Measurements from ENCODE around the gene BHLHE41. TPM values are rescaled to one million over a fixed set of nuclear protein-coding genes. Genes with fewer than 3 reads are reported as not detected.

The BHLHE41 gene
- total and polyA plus RNA-seq, 2 experiments from 2014 or later, result 0.24 to 0.46 TPM

DNA sequence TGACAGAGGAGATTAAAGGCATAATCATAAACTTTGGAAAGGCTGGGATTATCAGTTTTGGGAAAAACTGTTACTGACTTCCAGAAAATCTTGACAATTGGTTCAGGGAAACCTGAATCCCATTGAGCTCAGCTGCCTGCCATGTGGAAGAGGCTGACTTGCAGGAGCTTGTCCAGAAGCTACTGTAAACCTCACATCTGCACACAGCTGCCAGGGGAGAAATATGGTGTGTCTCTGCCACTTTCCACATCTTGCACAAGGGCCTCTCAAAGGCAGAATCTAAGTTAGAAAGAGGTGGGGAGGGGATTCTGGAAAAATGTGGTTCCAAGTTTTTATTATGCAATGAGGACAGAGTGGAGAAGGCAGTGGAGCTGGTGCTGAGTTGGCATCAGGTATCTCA, 8.7 kb upstream of the BHLHE41 start:
- Histone ChIP-seq H3K4me1 (ENCODE audit: low read depth) (no peaks in the 10 kb centered on the region), H3K27ac (no peak overlapping the region), H3K4me3 (no peak overlapping the region), H3K9me3 (ENCODE audit: low read depth) (no peaks in the 10 kb centered on the region), H3K27me3 (peaks cover 60% of the 10 kb centered on the region), H3K36me3 (no peaks in the 10 kb centered on the region)
- no peak for DNase-seq (ENCODE audit: low read depth in 1 of 2, low spot score in 1 of 2)
- TF ChIP-seq, protein P1, sequence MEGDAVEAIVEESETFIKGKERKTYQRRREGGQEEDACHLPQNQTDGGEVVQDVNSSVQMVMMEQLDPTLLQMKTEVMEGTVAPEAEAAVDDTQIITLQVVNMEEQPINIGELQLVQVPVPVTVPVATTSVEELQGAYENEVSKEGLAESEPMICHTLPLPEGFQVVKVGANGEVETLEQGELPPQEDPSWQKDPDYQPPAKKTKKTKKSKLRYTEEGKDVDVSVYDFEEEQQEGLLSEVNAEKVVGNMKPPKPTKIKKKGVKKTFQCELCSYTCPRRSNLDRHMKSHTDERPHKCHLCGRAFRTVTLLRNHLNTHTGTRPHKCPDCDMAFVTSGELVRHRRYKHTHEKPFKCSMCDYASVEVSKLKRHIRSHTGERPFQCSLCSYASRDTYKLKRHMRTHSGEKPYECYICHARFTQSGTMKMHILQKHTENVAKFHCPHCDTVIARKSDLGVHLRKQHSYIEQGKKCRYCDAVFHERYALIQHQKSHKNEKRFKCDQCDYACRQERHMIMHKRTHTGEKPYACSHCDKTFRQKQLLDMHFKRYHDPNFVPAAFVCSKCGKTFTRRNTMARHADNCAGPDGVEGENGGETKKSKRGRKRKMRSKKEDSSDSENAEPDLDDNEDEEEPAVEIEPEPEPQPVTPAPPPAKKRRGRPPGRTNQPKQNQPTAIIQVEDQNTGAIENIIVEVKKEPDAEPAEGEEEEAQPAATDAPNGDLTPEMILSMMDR (IDR thresholded peaks at IDR 0.05; ENCODE audit: low read depth, low read length), result no peak

DNA sequence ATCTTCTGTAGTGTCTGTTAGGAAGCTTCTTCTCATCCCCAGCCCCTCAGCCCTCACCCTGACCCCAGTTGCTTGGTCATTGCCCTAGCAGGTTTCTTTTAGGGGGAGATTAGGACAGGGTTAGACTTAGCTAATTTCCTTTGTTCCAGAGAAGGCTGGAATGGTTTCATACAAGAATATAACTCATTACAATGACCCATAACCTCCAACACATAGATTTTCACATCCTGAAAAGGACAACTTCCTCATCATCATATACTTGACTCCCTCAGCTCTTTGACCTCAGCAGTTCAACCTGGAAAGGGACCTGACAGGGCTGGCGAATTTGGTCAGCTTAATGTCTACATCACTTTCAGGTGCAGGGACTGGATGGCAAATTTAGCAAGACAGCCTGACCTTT, 8.0 kb upstream of the BHLHE41 start:
- TF ChIP-seq, protein P1 (IDR thresholded peaks at IDR 0.05; ENCODE audit: low read depth, low read length), result no peak
- H3K4me1 ChIP-seq (ENCODE audit: low read depth), result no peaks in the 10 kb centered on the region
- H3K9me3 ChIP-seq (ENCODE audit: low read depth), result no peaks in the 10 kb centered on the region
- H3K36me3 ChIP-seq, result no peaks in the 10 kb centered on the region
- H3K27ac ChIP-seq, result no peak overlapping the region
- no peak overlapping the region for H3K4me3 ChIP-seq
- peaks cover 66% of the 10 kb centered on the region for H3K27me3 ChIP-seq
- no peak for DNase-seq (ENCODE audit: low read depth in 1 of 2, low spot score in 1 of 2)

DNA sequence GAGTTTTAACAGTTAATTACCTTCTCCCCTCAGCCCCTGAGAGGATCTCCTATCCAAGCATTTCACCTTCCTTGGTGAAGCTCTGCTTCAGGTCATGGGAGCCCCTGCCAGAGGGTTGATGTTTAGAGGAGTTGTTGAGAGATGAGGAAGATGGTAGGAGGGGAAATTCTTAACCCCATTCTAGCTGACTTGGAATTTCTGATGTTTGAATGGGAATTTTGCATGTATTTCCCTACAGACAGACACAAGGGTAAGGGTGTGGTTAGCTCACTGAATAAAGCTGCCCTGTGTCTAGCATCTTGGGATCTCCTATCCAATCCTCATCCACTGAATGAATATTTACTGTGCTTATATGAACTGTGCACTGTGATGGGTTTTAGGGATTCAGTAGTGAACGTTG, 7.1 kb upstream of the BHLHE41 start:
- Histone ChIP-seq H3K36me3 (no peaks in the 10 kb centered on the region), H3K4me1 (ENCODE audit: low read depth) (no peaks in the 10 kb centered on the region), H3K27me3 (peaks cover 76% of the 10 kb centered on the region), H3K4me3 (no peak overlapping the region), H3K9me3 (ENCODE audit: low read depth) (no peaks in the 10 kb centered on the region), H3K27ac (no peak overlapping the region)
- TF ChIP-seq, protein P1 (IDR thresholded peaks at IDR 0.05; ENCODE audit: low read depth, low read length), result no peak
- DNase-seq (ENCODE audit: low read depth in 1 of 2, low spot score in 1 of 2), result no peak

DNA sequence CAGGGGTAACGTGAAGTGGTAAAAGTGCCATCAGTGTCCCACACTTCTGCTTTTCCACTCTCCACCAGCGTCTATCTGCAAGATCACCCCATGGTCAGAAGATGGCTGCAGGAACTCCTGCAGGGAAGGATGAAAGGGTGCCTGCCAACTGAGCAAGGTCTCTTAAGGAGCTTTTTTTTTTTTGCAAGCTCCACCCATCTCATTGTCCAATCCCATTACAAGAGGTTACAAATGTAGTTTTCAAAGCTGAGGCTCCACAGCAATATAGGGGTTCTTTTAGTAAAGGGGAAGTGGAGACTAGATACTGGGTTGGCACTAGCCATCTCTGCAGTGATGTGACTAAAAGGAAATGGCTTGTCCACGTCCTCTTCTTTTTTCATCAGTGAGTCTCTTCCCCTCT, 5.9 kb upstream of the BHLHE41 start:
- DNase-seq (ENCODE audit: low read depth in 1 of 2, low spot score in 1 of 2), result no peak
- peaks cover 81% of the 10 kb centered on the region for H3K27me3 ChIP-seq
- TF ChIP-seq, protein P1 (IDR thresholded peaks at IDR 0.05; ENCODE audit: low read depth, low read length), result no peak
- H3K4me1 ChIP-seq (ENCODE audit: low read depth), result no peaks in the 10 kb centered on the region
- H3K36me3 ChIP-seq, result no peaks in the 10 kb centered on the region
- no peaks in the 10 kb centered on the region for H3K9me3 ChIP-seq (ENCODE audit: low read depth)
- H3K27ac ChIP-seq, result no peak overlapping the region
- H3K4me3 ChIP-seq, result no peak overlapping the region

DNA sequence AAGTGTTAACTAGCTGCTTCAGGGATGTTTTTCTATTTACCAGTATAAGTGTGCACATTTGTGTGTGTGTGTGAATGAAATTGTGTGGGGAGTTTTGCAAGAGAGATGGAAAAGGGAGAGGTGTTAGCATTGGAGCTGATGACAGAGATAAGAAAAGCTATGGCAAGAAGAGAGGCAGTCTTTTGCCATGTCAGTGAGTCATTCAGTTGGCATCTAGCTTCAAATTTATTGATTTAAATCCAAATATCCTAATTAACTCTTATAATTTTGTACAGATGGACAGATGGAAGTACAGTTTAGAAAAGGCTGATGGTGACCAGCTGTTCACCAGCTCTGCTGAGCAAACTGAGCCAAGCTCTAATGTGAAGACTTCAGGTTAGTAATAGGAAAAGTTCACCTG, 3.3 kb upstream of the BHLHE41 start:
- TF ChIP-seq, protein P1 (IDR thresholded peaks at IDR 0.05; ENCODE audit: low read depth, low read length), result no peak
- Histone ChIP-seq H3K27me3 (peaks cover 93% of the 10 kb centered on the region), H3K4me3 (no peak overlapping the region), H3K9me3 (ENCODE audit: low read depth) (no peaks in the 10 kb centered on the region), H3K36me3 (no peaks in the 10 kb centered on the region), H3K27ac (no peak overlapping the region), H3K4me1 (ENCODE audit: low read depth) (no peaks in the 10 kb centered on the region)
- no peak for DNase-seq (ENCODE audit: low read depth in 1 of 2, low spot score in 1 of 2)

DNA sequence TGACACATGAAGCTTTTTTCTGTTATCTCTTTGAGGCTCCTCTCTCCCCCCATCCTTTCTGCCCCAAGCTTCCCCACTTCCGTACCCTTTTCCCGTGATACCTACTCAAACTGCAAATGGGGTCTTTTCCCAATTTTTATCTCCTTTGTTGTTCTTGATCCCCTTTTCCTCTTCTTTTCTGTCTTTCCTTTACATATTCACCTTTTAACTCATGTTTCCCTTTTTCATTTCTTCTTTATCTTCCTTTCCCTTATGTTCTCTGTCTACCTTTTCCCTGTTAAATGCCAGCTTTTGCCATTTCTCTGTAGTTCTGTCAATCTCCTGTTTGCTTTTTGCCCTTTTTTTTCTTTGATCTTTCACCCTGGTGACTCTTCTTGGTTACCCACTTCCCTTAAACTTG, 2.6 kb upstream of the BHLHE41 start:
- TF ChIP-seq, protein P1 (IDR thresholded peaks at IDR 0.05; ENCODE audit: low read depth, low read length), result no peak
- peaks cover 93% of the 10 kb centered on the region for H3K27me3 ChIP-seq
- no peak overlapping the region for H3K4me3 ChIP-seq
- H3K4me1 ChIP-seq (ENCODE audit: low read depth), result no peaks in the 10 kb centered on the region
- H3K9me3 ChIP-seq (ENCODE audit: low read depth), result no peaks in the 10 kb centered on the region
- H3K27ac ChIP-seq, result no peak overlapping the region
- no peaks in the 10 kb centered on the region for H3K36me3 ChIP-seq
- no peak for DNase-seq (ENCODE audit: low read depth in 1 of 2, low spot score in 1 of 2)

All from cardiac muscle cell (in vitro differentiated cells and primary cell).